Hematopoietic multipotent progenitor cell treated with erythropoietin and hydrocortisone succinate and interleukin-3 and kit ligand, for 4 days (in vitro differentiated cells): Measurements from ENCODE around the gene SEZ6.
"Not testable (repeated sequence)": the region's sequence is repeated elsewhere in the genome, so short reads cannot be mapped to it uniquely, and the experiment has no call there.

Source experiments
- DNase-seq: peaks from one replicate; pipeline ENCODE4 v3.0.0-alpha.2; 2015

Gene SEZ6

DNA sequence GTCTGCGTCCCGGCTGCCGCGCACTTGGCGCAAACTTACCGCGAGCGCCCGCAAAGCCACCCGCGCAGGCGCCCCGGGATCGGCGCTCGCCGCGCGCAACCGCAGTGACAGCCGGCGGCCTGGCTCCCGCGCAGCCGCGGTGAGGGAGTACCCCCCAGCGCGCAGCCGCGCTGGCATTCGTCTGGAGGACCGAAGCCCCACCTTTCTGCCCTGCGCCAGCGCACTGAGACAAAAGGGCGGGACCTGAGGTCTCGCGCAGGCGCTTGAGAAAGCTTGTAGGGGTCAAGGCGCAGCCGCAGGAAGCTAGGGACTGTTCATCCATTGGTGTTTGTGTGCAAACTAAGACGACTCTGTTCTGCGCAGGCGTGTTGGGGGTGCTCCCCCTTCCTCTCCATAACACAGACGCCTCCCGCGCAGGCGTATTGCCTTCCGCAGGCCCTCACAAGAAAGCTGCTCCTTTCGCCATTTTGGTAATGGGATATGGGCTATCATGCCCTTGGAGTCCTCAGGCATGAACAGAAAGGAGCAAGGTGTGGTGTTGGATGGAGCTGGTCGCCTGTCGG is 54.3 kb downstream of the SEZ6 start, which contains the start of gene PHF12:
TSS of gene PHF12 (minus strand) at position 91 of the 563 bp plus-strand sequence. CDS start 558 bp downstream, outside the sequence.
- DNase-seq: peak; percentile 100

DNA sequence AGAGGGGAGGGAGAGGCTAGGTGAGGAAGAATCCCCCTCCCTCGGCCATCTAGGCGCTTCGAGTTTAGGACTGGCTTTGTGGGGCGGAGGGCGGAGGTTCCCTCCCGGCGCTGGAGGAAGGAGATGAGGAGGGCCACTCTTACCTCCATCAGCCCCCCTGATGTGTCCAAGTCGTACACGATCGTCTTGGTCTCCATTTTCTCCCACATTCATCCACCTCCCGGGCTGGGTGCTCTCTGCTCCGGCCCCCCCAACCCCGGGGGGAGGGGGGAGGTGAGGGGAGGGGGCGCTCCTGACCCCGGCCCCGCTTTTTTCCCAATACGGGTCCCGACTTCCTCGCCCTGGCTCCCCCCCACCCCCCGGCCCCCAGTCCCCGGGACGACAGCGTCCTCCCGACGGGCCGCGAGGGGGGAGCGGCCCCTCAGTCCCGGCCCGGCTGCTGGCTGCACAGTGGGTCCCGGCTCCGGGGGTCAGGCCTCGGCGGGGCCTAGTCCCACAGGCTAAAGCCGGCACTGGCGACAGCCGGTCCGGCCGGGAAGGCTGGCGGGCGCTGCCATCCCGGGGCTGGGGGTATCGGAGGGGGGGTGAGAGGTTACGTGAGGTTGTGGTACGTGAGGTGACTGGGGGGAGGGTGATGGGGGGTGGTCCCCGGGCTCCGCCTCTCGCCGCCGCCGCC is 54.9 kb downstream of the SEZ6 start:
- no peak for DNase-seq

GRCh38 chr17:28950017-28950751 is 55.6 kb downstream of the SEZ6 start:
- DNase-seq: peak; percentile 83

DNA sequence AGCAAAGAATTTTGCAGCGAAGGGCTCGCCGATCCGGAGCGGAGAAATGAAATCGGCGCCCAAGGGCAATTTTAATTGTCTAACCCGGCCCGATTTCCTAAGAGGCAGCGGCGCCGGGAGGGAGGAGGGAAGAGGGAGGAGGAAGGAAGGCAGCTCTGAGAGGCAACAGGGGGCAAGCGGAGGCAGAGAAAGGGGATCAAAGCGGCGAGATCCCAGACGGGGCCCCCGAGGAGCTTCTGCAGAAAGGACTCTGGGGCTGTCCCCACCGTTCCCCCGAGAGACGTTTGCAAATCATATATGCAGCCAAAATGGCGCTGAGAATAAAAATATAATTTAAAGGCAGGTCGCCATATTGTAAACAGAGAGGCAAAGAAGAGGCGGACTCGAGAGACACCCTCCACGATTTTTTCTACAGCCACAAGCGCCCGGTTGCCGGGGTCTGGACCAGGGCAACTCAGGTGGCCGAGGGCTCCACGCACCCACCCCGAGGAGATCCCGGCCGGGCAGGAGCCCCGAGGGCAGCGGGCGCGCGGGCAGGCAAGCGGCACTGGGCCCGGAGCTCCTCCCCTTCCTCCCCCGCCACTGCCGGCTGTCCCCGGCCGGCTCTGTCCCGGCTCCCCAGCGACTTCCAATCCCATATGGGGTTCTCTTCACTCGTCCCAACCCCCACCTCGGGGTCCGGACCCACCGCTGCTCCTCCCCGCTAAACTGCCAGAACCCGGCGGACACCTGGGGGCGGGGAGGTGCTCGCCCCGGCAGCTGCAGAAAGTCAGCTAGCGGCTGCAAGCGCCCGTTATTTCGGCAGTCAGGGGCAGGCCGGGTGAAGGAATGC is 56.4 kb downstream of the SEZ6 start:
- DNase-seq: peak; percentile 68

- DNase-seq: no peak
These were observed 57.0 kb downstream of the SEZ6 start for GRCh38 chr17:28948873-28949184.

GRCh38 chr17:28948342-28948741 is 57.5 kb downstream of the SEZ6 start:
- no peak for DNase-seq

- DNase-seq: no peak
These were observed 58.2 kb downstream of the SEZ6 start for GRCh38 chr17:28947639-28948038.

DNA sequence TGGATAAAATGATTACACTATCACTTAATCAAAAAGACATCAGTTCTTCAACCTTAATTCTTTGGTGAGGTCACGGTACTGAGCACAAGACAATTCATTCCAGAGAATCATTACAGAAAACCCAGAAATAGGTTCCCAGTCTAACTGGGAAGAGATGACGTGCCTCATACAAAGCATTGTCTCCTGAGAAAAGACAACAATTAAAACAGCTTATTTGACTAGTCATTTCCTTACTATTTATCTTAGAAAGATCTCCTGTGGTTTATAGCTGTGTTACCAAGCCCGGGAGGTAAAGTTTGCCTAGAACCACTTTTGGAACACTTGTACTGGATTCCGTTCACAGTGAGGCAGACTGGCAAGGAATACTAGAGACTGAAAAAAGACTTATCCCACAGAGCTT is 59.6 kb downstream of the SEZ6 start:
- peak; percentile 57 for DNase-seq

GRCh38 chr17:28944862-28945741 is 60.7 kb downstream of the SEZ6 start:
- DNase-seq: no peak

DNA sequence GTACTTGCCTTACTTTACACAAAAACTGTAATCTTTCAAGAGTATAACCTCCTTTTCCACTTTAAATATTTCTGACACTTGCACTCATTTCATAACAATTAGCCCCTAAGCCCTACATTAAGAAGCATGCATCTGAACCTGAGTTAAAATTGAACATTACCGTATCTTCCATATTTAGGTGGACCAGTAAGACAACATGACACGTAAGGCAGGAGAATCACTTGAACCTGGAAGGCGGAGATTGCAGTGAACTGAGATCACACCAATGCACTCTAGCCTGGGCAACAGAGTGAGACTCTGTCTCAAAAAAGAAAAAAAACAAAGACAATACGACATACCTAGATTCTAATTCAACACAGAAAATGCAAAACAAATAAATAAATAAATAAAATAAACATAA is 61.5 kb downstream of the SEZ6 start:
- DNase-seq: no peak

- no peak for DNase-seq
These were observed 62.9 kb downstream of the SEZ6 start for GRCh38 chr17:28942925-28943324.

DNA sequence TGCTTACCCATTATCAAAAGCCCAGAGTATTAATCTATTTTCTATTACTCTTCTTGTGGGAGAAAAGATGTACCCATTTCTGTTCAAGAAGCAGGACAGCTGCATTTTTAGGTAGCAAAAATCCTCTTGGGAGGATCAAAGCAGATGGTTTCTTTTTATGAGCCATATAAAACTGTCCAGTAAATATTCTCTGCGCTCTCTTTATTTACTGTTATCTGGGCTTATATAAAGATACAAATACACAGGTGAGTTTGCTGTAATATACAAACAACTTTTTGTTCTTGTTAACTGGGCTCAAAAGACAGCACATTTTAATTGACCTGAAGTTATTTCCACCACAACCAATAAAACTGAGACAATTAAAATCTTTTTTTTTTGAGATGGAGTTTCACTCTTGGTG is 64.6 kb downstream of the SEZ6 start:
- DNase-seq: no peak

GRCh38 chr17:28940675-28941074 is 65.2 kb downstream of the SEZ6 start:
- DNase-seq: no peak

DNA sequence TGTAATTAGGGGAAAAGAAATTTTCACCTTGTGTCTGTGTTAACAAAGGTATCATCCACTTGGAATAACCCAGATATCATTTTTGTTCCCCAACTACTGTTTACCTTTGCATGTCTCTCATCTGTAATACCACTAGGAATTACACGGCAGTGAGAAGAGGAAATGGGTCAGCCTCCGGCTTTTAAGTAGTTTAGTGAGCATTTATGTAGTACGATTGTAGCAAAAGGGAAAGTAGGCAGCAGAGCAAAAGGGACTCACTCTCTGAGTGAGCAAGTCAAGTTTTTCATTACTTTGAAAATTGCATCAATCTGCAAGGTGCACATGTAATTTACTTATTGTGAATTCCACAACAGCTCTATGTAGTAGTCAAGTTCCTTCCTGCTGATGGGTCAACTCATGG is 65.7 kb downstream of the SEZ6 start:
- no peak for DNase-seq

DNA sequence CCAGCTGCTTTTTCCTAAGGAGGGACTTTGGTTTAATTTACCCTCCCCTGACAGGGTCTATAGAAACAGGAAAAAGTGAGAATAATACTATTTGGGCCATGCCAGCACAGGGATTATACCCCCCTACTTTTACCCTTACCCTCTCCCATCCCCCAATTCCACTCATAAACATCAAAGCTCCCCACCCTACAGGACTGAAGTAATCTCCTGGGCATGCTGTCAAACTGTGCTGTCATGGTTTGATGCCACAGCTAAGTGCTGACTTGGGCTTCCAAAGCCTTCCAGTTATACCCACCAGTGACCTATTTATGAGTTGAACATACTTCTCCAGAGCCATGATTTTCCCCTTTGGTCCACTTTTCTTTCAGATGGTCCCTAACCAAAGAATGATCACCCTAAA is 67.3 kb downstream of the SEZ6 start:
- no peak for DNase-seq

DNA sequence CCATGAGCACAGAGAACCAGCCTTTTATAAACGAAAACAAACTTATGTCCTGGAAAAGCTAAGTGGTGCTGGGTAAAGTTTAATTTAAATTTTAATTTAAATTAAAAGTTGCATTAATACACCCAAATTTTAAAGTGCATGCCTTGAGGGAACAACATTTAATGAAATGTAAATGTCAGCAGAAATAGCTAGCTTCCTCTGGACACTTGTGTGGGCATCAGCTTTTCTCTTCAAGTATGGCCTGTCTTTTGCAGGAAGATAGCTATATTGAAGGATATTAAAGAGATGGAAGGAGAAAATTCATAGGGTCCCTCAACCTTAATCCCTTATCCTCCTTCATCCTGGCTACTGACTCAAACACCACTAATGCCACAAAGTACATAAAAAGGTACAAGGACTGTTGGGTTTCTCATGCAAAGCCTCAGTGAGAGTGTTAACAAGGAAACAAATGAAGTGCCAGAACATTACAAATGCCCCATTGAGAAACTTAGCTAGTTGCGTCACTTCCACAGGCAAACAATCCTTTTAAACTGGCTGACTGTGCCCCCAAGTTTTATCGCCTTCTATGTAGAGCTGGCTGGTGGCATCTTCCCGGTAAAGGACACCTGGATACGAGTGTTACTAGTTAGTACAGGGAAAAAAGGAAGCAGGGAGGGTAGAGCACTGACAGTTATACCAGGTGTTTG is 68.6 kb downstream of the SEZ6 start:
- peak; percentile 62 for DNase-seq

DNA sequence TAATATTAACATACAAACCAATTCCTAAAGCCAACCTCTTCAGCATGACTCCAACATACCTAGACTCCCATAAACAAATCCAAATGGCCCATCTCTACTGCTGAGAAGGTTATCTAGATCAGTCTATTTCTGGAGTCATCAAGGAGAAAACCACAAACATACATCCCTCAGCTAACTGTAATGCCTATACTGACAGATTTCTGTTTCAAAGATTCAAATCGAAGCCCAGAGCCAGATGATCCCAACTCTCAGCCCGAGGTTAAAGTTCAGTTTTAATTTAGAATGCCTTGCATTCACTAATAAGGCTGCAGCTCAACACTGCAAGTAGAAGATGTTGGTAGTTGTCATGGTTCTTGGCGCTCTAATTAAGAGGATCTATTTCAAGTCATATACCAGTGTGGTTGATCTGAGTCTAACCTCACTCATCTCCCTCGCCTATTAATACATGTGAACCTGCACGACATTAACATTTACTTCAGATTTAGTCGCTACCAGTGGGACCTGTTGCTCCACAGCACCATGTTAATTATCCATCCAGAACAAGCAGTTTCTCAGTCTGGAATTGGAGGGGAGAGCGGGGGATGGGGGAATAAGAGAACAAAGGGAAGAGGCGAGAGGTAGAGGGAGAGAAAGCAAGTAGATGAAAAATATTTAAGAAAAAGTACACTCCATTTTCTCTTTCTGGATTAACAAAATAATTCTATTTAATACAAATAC is 69.9 kb downstream of the SEZ6 start:
- DNase-seq: no peak

- not testable (repeated sequence) for DNase-seq
These were observed 71.3 kb downstream of the SEZ6 start for GRCh38 chr17:28934508-28934907.

- peak; percentile 31 for DNase-seq
These were observed 76.0 kb downstream of the SEZ6 start for GRCh38 chr17:28929787-28930186.

- DNase-seq: peak; percentile 34
These were observed 77.8 kb downstream of the SEZ6 start for GRCh38 chr17:28928061-28928460.

DNA sequence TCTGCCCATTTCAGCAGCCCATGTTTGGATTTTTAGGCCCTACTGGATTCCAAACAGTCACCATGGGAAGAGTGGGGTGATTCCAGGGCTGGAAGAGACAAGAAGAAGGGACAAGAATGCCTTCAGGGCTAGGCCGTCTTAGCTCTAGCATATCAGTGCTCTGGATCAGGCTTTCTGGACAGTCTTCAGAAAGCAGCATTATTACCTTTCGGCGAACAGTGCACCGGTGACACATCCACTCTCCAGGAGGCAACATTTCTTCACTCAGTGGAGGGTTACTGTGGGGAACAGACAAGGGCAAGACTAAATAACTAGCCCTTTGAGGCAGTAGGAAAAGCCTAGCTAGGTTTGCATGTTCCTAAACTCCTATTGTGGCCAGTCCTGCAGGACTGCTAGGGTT is 79.0 kb downstream of the SEZ6 start:
- no peak for DNase-seq
